DMS79 treated with DMSO at 0.1 percent for 48 hours (cell line): ENCODE results near the gene REV1.

Source experiments
- DNase-seq: peaks from one replicate; lab custom pipeline; 2025; lab: John Stamatoyannopoulos, UW

The REV1 gene

DNA sequence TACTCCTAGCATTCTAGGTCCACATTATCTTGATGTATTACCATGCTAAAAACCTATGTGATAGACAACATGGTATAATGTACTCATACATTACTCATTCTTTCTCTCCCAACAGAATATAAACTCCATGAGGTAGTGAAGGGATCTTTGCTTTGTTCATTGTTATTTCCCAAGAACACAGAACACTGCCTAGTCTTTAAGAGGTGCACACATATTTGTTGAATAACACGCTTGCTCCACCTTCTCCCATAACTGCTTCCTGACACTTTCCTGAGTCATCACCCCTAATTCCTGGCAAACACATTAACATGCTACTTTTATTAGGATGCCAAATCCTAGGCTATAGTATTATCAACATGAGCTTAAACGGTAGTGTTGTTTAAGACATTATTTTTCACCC, 41.3 kb downstream of the REV1 start:
- no peak for DNase-seq

DNA sequence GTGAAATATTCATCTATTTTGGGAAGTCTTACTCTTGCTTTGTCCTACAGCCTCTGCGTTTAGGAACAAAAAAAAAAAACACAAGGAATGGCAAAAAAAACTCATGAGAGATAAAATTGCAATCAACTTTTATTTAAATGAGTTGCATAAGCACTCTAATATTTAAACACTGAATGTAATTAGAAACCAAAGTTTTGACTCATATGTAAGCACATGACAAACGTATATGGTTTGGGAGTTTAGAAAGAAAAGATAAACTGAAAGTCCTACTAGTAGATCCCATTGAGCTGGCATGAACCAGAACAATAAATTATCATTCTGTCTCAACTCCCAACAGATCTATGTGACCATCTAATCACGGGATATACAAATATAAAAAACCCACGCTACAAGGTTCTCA, 44.8 kb downstream of the REV1 start:
- DNase-seq: no peak

- no peak for DNase-seq
Observed at GRCh38 chr2:99444222-99444621, 45.6 kb downstream of the REV1 start.

DNA sequence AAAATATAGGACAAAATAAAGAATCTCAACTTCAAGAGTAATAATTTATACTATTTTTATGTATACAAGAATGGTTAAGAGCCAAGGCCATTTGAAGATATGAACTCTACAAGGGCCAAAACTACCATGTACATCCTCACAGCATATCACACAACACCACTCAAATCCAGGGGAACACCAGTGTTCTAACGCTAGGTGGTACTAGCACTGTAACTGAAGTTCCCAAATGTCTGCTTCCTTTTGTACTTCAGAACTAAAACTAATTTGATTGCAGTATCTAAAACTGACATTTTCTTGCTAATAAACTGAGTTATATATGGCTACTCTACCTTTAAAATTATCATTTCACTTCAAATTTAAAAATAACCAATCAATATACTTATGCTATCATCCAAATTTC, 47.0 kb downstream of the REV1 start:
- DNase-seq: no peak

DNA sequence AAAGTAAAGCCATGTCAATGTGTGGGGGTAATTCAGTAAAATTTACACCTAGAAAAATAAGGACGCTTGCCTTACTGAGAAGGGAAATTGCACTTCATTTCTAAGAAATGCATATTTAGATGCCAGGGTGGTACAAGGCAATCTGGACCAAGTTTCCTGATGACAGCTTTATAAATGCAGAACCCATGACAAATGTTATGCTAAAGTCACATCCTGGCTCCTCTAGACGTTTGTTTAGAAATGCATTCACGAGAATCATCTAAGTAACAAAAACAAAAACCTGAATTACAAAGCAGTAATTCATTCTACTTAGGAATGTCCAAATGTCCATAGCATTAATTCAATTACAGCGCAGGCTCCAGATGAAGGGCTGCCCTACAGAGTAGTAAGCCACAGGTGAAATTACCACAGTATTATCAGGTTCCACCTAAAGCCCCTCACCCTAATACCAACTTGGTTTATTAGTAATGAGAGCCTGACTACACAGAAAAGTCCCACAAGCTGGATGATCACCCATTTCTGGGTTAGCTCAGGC, 49.8 kb downstream of the REV1 start:
- DNase-seq: no peak

DNA sequence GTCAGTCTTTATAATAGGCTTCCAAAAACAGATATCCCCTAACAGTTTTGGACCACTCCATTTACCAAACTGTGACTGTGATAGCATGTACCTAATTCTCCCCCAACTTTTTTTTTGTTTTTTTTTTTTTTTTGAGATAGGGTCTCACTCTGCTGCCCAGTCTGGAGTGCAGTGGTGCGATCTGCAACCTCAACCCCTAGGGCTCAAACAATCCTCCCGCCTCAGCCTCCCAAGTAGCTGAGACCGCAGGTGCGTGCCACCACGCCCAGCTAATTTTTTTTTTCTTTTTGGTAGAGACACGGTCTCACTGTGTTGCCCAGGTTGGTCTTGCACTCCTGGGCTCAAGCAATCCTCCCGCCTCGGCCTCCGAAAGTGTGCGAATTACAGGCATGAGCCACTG, 52.9 kb downstream of the REV1 start:
- DNase-seq: no peak

- DNase-seq: no peak
Observed at GRCh38 chr2:99433340-99433739, 56.5 kb downstream of the REV1 start.

DNA sequence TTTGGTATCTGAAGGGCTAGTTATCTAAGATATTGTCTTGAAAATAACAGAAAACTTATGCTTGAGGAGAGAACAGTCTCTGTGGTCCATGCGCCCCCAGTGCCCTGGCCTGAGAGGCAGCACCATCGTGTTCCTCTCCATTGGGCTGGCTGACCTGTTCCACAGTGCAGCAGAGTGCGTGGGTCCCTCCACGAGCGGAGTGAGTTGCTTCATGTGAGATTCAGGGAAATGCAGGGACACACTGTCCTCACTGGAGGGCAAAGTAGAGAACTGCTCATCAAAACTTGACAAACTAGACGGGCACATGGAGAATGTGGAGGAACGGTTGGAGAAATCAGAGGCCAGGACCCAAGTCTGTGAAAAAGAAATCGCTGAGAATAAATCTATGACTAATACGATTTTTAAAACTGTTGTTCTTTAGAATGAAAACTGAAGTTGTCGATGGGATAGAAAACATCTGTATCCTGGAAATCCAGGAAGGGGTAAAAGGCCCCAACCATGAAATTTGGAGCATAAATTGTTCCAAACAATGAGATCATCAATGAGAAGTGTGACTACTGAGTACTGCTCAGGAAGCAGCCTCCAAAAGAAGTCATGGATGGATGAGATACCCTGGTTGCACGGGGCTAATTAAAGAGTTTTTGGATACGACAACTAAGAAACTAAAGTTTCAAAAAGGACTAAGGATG, 58.1 kb downstream of the REV1 start:
- DNase-seq: no peak

DNA sequence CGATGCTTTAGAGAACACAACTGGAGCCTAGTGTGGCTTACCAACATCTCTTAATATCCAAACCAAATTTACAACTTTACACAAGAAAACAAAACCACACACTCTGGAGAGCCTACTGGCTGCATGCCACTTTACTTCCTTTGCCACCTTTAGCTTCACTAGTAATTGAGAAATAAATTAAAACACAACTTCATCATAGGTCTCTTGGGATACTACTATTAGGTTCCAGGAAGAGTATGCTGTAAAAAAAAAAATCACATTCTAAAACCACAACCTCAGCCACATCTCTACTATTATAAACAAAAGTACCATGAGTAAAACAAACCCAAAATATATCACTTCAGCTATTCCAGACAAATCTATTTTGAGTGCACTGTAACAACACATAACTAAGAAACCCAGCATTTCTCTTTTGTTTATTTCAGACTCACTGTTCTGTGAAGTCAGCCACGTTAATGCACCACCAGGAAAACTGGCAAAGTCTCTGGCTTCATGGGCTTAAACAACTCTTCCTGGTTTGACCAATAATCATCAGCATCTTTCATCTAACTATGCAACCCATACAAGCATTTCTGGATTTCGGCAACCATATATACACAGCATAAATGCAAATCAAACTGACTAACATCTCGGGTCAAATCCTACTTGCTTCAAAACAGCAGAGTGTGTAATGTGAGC, 59.1 kb downstream of the REV1 start:
- peak; percentile 52 for DNase-seq

DNA sequence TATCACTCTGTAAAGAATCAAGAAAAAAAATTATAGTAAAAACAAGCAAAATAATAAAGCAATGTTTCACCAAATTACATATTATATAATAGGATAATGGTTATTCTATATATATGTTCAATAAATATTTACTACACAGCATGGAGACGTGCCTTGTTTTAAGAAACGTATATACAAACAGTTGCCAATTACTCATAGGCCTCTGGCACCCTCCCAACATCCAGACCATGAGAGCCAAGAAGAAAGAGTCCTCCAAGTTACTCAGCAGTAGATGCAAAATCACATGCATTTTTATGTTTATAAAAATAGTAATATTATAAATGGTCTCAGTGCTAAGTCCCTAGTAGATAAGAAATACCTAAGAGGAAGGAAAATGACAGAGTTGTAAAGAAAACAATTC, 64.8 kb downstream of the REV1 start:
- DNase-seq: no peak

GRCh38 chr2:99424371-99424770, 65.4 kb downstream of the REV1 start:
- DNase-seq: no peak

DNA sequence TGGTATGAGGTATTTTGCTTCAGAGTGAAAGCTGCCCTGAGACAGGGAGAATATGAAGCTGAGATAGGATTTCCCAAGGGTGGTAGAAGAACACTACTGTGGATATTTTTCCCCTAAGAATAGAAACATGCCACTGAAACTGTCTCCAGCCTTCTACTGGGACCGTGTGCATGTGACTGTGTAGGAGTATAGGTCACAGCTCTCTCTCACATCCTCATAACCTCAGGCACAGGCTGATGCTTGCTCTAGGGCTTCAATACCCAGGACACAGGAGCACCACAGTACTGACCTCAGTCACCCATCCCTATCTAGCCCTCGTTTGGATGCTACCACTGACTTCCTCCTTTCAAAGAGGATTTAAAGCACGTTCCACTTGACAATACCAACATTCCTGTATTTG, 67.2 kb downstream of the REV1 start:
- DNase-seq: no peak

- DNase-seq: no peak
Observed at GRCh38 chr2:99421469-99421868, 68.3 kb downstream of the REV1 start.

GRCh38 chr2:99420751-99421299, 69.0 kb downstream of the REV1 start:
- DNase-seq: no peak

- no peak for DNase-seq
Observed at GRCh38 chr2:99420031-99420430, 69.8 kb downstream of the REV1 start.

GRCh38 chr2:99417396-99417795, 72.4 kb downstream of the REV1 start:
- no peak for DNase-seq

- no peak for DNase-seq
Observed at GRCh38 chr2:99414566-99414965, 75.3 kb downstream of the REV1 start.

DNA sequence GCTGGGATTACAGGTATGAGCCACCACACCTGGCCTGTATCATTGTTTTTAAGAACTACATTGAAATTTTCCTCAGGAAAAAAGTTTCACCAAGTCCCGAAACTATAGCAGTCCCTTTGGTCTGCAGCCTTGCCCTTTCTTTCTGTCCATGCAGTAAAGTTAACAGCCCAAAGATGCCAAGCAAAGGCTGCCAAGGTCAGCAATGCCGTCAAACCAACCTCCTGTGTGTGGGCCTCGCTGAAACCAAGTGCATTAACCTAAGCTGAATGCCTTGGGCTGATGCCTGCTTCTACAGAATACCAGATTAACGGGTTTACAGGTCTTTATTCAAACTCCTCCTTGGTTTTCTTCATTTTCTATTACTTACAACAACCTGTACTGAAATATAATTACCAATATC, 79.5 kb downstream of the REV1 start:
- no peak for DNase-seq

GRCh38 chr2:99406137-99406536, 83.7 kb downstream of the REV1 start:
- DNase-seq: no peak

DNA sequence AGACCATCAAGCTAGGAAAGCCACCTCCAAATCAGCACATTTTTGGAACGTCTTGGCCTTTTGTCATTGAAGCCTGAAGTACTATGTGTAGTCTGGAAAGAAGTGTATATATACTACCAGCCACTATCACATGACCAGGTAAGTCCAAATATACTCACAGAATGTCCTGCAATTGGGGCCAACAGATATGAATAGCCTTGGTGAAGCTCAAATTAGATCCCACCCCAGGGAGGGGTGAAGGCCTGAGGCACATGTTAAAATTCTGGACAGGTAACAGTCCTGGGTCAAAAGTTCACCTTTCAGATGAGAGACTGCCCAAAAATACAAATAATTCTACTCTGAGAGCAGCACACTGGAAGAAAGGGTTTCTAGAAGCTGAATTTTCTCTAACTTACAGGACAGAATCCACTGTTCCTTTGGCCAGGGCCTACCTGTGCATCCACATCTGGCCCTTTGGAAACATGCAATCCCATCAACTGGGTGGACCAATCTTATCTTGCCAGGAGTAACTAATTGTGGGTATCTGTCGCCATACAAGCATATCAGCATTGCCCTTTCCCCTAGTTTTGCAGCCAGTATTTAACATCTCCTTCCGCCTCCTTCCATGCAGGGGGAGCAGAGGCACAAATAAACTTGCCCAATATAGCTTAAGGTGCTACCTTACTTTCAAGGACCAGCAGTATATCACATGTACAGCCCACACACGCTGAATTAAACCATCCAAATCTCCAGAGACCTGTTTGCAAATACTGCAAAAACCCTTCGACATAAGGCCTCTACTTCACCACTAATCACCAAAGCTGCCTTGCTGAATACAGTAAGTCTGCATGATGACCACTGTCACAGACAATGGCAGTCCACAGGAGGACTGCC, 84.8 kb downstream of the REV1 start:
- no peak for DNase-seq

DNA sequence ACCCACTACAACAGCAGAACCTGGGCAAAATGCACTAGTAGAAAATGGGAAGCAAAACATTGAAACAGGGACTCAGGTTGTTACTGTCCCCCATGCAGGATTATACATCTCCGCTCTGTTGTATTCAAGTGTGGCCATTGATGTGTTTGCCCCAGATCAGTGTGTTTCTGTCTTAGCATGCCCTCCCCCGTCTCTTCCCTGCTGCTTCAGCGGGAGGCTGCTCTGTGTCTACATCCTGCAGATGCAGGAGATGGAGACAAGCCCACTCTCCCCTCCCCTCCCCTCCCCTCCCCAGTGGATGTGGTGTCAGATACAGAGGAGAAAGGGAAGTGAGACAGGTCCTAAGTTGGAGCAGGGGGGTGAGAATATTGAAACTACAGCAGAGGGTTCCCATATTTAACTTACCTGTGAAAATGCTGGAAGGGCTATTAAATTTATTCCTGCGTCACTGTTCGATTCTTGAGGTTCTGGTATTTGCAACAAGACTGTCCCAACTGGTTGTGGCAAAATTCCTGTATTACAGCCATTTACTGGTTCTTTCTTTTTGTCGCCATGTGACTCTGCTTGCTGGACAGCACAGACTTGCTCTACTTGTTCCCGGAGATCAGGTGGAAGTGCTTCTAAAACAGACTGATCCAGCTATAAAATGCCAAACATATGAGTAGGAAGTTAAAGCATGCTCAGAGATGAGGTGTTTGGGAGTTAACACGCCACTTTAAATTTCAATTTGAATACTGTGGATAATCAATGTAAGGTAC, 85.6 kb downstream of the REV1 start:
- DNase-seq: no peak

GRCh38 chr2:99403524-99403923, 86.3 kb downstream of the REV1 start:
- no peak for DNase-seq
